HEK293 (cell line): ENCODE data around the gene OR52K1.

ENCODE experiments used
- CTCF ChIA-PET: fragments of 350-600 bp; formaldehyde crosslinking; extraction: SDS; loops from one replicate; lab custom pipeline; 2021; ENCODE audit warnings: antibody characterized with exemption; lab: Yijun Ruan, JAX
- POLR2A ChIA-PET: fragments of 300-600 bp; formaldehyde crosslinking; extraction: SDS; loops from one replicate; lab custom pipeline; 2020; ENCODE audit warnings: antibody characterized with exemption, inconsistent platforms; lab: Yijun Ruan, JAX
- H3K27ac ChIP-seq: fragments of 200-500 bp; sonication (Bioruptor generic); 2 replicates; pipeline ENCODE4 v1.5.1; 2014; ENCODE audit warnings: low read depth, low read length, control low read depth, inconsistent platforms; ENCODE audit errors: extremely low read depth
- H3K36me3 ChIP-seq, 2 experiments: fragments of 200-500 bp in 1 of 2; sonication (Bioruptor generic) in 1 of 2; 1 replicate in 1 of 2; 2 replicates in 1 of 2; pipeline ENCODE4 v1.5.1; 2014 to 2017; ENCODE audit warnings: inconsistent platforms in 2 of 2, low read length in 2 of 2; ENCODE audit not compliant: control insufficient read depth in 2 of 2, insufficient read depth in 1 of 2
- H3K4me1 ChIP-seq: fragments of 200-500 bp; sonication (Bioruptor generic); 2 replicates; pipeline ENCODE4 v1.5.1; 2014; ENCODE audit warnings: mild to moderate bottlenecking, low read length, inconsistent platforms; ENCODE audit not compliant: control insufficient read depth, insufficient read depth
- H3K4me3 ChIP-seq: 2 replicates; pipeline ENCODE4 v1.5.1; 2011; ENCODE audit warnings: low read depth, mild to moderate bottlenecking, control low read depth, low read length, moderate library complexity
- H3K9me3 ChIP-seq: fragments of 200-500 bp; sonication (Bioruptor generic); 2 replicates; pipeline ENCODE4 v1.5.1; 2014; ENCODE audit warnings: low read depth, low read length, inconsistent platforms; ENCODE audit not compliant: control insufficient read depth, insufficient read depth
- GLIS2 ChIP-seq: fragments of 450-650 bp; formaldehyde crosslinking; IDR thresholded peaks from 2 replicates; pipeline ENCODE4 v1.5.1; 2016; ENCODE audit warnings: missing biosample characterization, missing genetic modification characterization
- KLF1 ChIP-seq: fragments of 450-650 bp; formaldehyde crosslinking; IDR thresholded peaks from 2 replicates; pipeline ENCODE4 v1.5.1; 2016; ENCODE audit warnings: missing biosample characterization, missing genetic modification characterization
- PATZ1 ChIP-seq: fragments of 450-650 bp; formaldehyde crosslinking; IDR thresholded peaks from 2 replicates; pipeline ENCODE4 v1.5.1; 2016; ENCODE audit warnings: missing biosample characterization, missing genetic modification characterization
- ZBTB21 ChIP-seq: fragments of 450-650 bp; formaldehyde crosslinking; IDR thresholded peaks from 2 replicates; pipeline ENCODE4 v1.5.1; 2017; ENCODE audit warnings: missing biosample characterization, missing genetic modification characterization
- ZBTB44 ChIP-seq: fragments of 450-650 bp; IDR thresholded peaks from 2 replicates; pipeline ENCODE4 v1.5.1; 2018; ENCODE audit warnings: missing biosample characterization, mild to moderate bottlenecking, missing genetic modification characterization
- ZNF518A ChIP-seq: fragments of 450-650 bp; formaldehyde crosslinking; conservative IDR thresholded peaks from 2 replicates; pipeline ENCODE4 v1.5.1; 2016; ENCODE audit warnings: low read depth, missing biosample characterization, missing genetic modification characterization

Gene OR52K1

GRCh38 chr11:4491878-4492606 lies 9.6 kb downstream of the OR52K1 start:
- ChIA-PET POLR2A (no interaction called here), CTCF (interaction anchor here (0.8 to 5.8 kb wide), 8 partner anchors 20 to 309 kb away, joined by 3 to 87 read pairs (median 3); no protein-coding TSS in a partner anchor)
- H3K36me3 ChIP-seq: no peaks in the 10 kb centered on the region
- no peaks in the 10 kb centered on the region for H3K9me3 ChIP-seq
- no peak overlapping the region for H3K4me3 ChIP-seq
- no peaks in the 10 kb centered on the region for H3K4me1 ChIP-seq
- no peak for TF ChIP-seq PATZ1
- TF ChIP-seq ZBTB44 (tag by site-specific recombination): no peak
- H3K27ac ChIP-seq: no peak overlapping the region

- POLR2A ChIA-PET: no interaction called here
- no peaks in the 10 kb centered on the region for H3K9me3 ChIP-seq
- TF ChIP-seq GLIS2 (tag by site-specific recombination) (no peak), ZBTB44 (tag by site-specific recombination) (no peak), KLF1 (no peak)
- no peaks in the 10 kb centered on the region for H3K36me3 ChIP-seq
- H3K4me1 ChIP-seq: no peaks in the 10 kb centered on the region
- H3K4me3 ChIP-seq: no peak overlapping the region
- CTCF ChIA-PET: interaction anchor here (0.6 to 5.8 kb wide), 23 partner anchors 9 to 317 kb away, joined by 3 to 87 read pairs (median 4); partner anchors contain the start of gene TRIM68
- H3K27ac ChIP-seq: no peak overlapping the region
Observed at GRCh38 chr11:4493480-4493818, 11.0 kb downstream of the OR52K1 start.

- H3K4me3 ChIP-seq: no peak overlapping the region
- POLR2A ChIA-PET: no interaction called here
- H3K4me1 ChIP-seq: no peaks in the 10 kb centered on the region
- no peak overlapping the region for H3K27ac ChIP-seq
- CTCF ChIA-PET: interaction anchor here (5.8 kb wide), 1 partner anchor 308 kb away, joined by 87 read pairs; no protein-coding TSS in a partner anchor
- H3K36me3 ChIP-seq: no peaks in the 10 kb centered on the region
- H3K9me3 ChIP-seq: no peaks in the 10 kb centered on the region
- peak; percentile 63; the same call in 1 of the 2 replicates for TF ChIP-seq ZBTB21 (tag by site-specific recombination)
- no peak for TF ChIP-seq ZNF518A
Observed at GRCh38 chr11:4495487-4495886, 13.0 kb downstream of the OR52K1 start.
